Subcutaneous adipose tissue (tissue), 4 donors: Measurements from ENCODE around the gene UNG. TPM values are rescaled to one million over a fixed set of nuclear protein-coding genes. Genes with fewer than 3 reads are reported as not detected.

Experiments
- CTCF ChIP-seq: fragments of 450-650 bp; IDR thresholded peaks from one replicate; pipeline ENCODE4 v1.5.1; 2016; ENCODE audit warnings: low read depth, mild to moderate bottlenecking, control low read depth, antibody characterized with exemption, moderate library complexity
- total RNA-seq, 4 donors: library from RNA; depleted of rRNA; stranded (reverse); fragments of >200 nt; gene quantifications; one replicate each; pipeline ENCODE4 v1.1.0, GENCODE V29; 2016

The UNG gene
- total RNA-seq, 4 donors from 2014 or later = 24.1 to 39.6 (median 31.6) TPM

GRCh38 chr12:109105176-109105575 is 7.8 kb downstream of the UNG start:
- no peak for TF ChIP-seq CTCF

- no peak for TF ChIP-seq CTCF
These were observed 12.5 kb downstream of the UNG start for GRCh38 chr12:109109746-109110350.

GRCh38 chr12:109110988-109111495 is 13.6 kb downstream of the UNG start:
- TF ChIP-seq CTCF = no peak

GRCh38 chr12:109112720-109113465 is 15.5 kb downstream of the UNG start:
- no peak for TF ChIP-seq CTCF

- no peak for TF ChIP-seq CTCF
These were observed 16.4 kb downstream of the UNG start for GRCh38 chr12:109113661-109114321.

- no peak for TF ChIP-seq CTCF
These were observed 17.2 kb downstream of the UNG start for GRCh38 chr12:109114644-109115043.

GRCh38 chr12:109115404-109115757 is 18.0 kb downstream of the UNG start:
- TF ChIP-seq CTCF = no peak
